Hepatocyte (in vitro differentiated cells): ENCODE data around the gene MRNIP. TPM values are rescaled to one million over a fixed set of nuclear protein-coding genes. Genes with fewer than 3 reads are reported as not detected.

Source experiments
- DNase-seq: peaks from one replicate; pipeline ENCODE4 v3.0.0-alpha.2; 2016; ENCODE audit warnings: low spot score
- H2AFZ ChIP-seq: fragments of 200-600 bp; sonication (generic); 2 replicates; pipeline ENCODE4 v1.6.0; 2016; ENCODE audit warnings: antibody characterized with exemption, mild to moderate bottlenecking
- H3K27ac ChIP-seq: fragments of 200-600 bp; sonication (generic); 2 replicates; pipeline ENCODE4 v1.5.1; 2016; ENCODE audit warnings: mild to moderate bottlenecking
- H3K27me3 ChIP-seq: fragments of 200-600 bp; sonication (generic); 2 replicates; pipeline ENCODE4 v1.6.1; 2016
- H3K36me3 ChIP-seq: fragments of 200-600 bp; sonication (generic); replicated peaks from 2 replicates; pipeline ENCODE4 v1.5.1; 2016; ENCODE audit warnings: low read depth; ENCODE audit not compliant: insufficient read depth
- H3K4me1 ChIP-seq: fragments of 200-600 bp; sonication (generic); 2 replicates; pipeline ENCODE4 v1.5.1; 2016; ENCODE audit warnings: mild to moderate bottlenecking, moderate library complexity; ENCODE audit not compliant: insufficient read depth
- H3K4me2 ChIP-seq: fragments of 200-600 bp; sonication (generic); 2 replicates; pipeline ENCODE4 v1.6.0; 2016
- H3K4me3 ChIP-seq: fragments of 200-600 bp; sonication (generic); 2 replicates; pipeline ENCODE4 v1.5.1; 2016; ENCODE audit warnings: mild to moderate bottlenecking
- H3K79me2 ChIP-seq: fragments of 200-600 bp; sonication (generic); 2 replicates; pipeline ENCODE4 v1.6.0; 2017; ENCODE audit warnings: mild to moderate bottlenecking
- H3K9me2 ChIP-seq: fragments of 200-600 bp; sonication (generic); replicated peaks from 2 replicates; pipeline ENCODE4 v1.6.0; 2017; ENCODE audit warnings: mild to moderate bottlenecking; ENCODE audit not compliant: insufficient read depth
- H3K9me3 ChIP-seq: fragments of 200-600 bp; sonication (generic); 2 replicates; pipeline ENCODE4 v1.5.1; 2016; ENCODE audit warnings: low read depth, mild to moderate bottlenecking
- H4K20me1 ChIP-seq: fragments of 200-600 bp; sonication (generic); 2 replicates; pipeline ENCODE4 v1.6.0; 2016; ENCODE audit warnings: mild to moderate bottlenecking; ENCODE audit not compliant: insufficient read depth, poor library complexity, severe bottlenecking
- CTCF ChIP-seq: fragments of 200-600 bp; sonication (generic); IDR thresholded peaks from 2 replicates; pipeline ENCODE4 v1.5.1; 2016; ENCODE audit warnings: antibody characterized with exemption, mild to moderate bottlenecking; ENCODE audit not compliant: poor library complexity
- EZH2 ChIP-seq: fragments of 200-600 bp; sonication (generic); IDR thresholded peaks from 2 replicates; pipeline ENCODE4 v1.6.1; 2016; ENCODE audit warnings: antibody characterized with exemption, mild to moderate bottlenecking, borderline replicate concordance
- EZH2phosphoT487 ChIP-seq: fragments of 200-600 bp; sonication (generic); IDR thresholded peaks from one replicate; pipeline ENCODE4 v1.6.1; 2018; ENCODE audit warnings: antibody characterized with exemption, mild to moderate bottlenecking, low read depth, moderate library complexity; ENCODE audit not compliant: unreplicated experiment, severe bottlenecking
- WGBS: methylation state at CpG from one replicate; pipeline ENCODE4 v1.1.6; 2016; ENCODE audit warnings: low lambda C conversion rate; ENCODE audit errors: missing lambda C conversion rate; 5-methylcytosine and 5-hydroxymethylcytosine counted together
- polyA plus RNA-seq: library from polyadenylated mRNA; unstranded; fragments of >200 nt; fragmentation: Nextera tagmentation; extraction: Ambion mirVana; gene quantifications from 2 replicates; pipeline ENCODE4 v1.2.1, GENCODE V29; 2016
- total RNA-seq: library from RNA; depleted of rRNA; stranded (reverse); fragments of >200 nt; gene quantifications from 2 replicates; pipeline ENCODE4 v1.2.3, GENCODE V29; 2014

Gene MRNIP
- total and polyA plus RNA-seq, 2 experiments from 2014 or later: 21.2 to 28.5 TPM

- Histone ChIP-seq H3K9me2 (no peaks in the 10 kb centered on the region), H3K4me2 (no peak overlapping the region), H3K4me1 (no peaks in the 10 kb centered on the region), H2AFZ (no peak overlapping the region), H3K27ac (no peak overlapping the region), H4K20me1 (peaks cover 33% of the 10 kb centered on the region), H3K36me3 (peaks cover 10% of the 10 kb centered on the region), H3K9me3 (no peaks in the 10 kb centered on the region), H3K79me2 (peaks cover 6% of the 10 kb centered on the region), H3K27me3 (no peaks in the 10 kb centered on the region), H3K4me3 (no peak overlapping the region)
- DNase-seq: no peak
- TF ChIP-seq EZH2phosphoT487: no peak
- TF ChIP-seq CTCF: no peak
- no peak for TF ChIP-seq EZH2
- 85% methylated on average over 8 of the region's 8 CpGs for WGBS
Observed at GRCh38 chr5:179834120-179834519, 24.5 kb downstream of the MRNIP start.

DNA sequence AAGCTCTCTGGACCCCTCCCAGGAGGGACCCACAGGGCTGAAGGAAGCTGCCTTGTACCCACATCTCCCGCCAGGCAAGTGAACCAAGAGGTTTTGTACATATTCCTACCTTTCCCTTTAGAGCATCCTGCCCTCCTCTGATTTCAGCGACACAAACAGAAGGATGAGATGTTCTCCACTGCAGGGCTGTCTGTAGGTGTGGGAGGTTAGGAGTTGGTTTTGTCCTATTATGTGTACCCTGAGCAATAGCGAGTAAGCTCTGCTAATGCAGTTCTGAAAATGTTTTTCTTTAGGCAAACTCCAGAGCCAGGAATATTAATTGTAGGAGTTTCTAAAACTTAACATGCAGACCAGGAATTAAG lies 24.9 kb downstream of the MRNIP start:
- TF ChIP-seq CTCF: no peak
- TF ChIP-seq EZH2phosphoT487: no peak
- no peak for TF ChIP-seq EZH2
- Histone ChIP-seq H3K36me3 (peaks cover 10% of the 10 kb centered on the region), H3K27me3 (no peaks in the 10 kb centered on the region), H3K79me2 (peaks cover 9% of the 10 kb centered on the region), H3K4me3 (no peak overlapping the region), H2AFZ (no peak overlapping the region), H3K9me3 (no peaks in the 10 kb centered on the region), H3K4me2 (no peak overlapping the region), H3K27ac (no peak overlapping the region), H4K20me1 (peaks cover 34% of the 10 kb centered on the region), H3K4me1 (no peaks in the 10 kb centered on the region), H3K9me2 (no peaks in the 10 kb centered on the region)
- 97% methylated on average over 3 of the region's 3 CpGs for WGBS
- DNase-seq: no peak

- TF ChIP-seq EZH2 (no peak), EZH2phosphoT487 (no peak), CTCF (no peak)
- DNase-seq: no peak
- H3K79me2 ChIP-seq: peaks cover 12% of the 10 kb centered on the region
- H3K9me3 ChIP-seq: no peaks in the 10 kb centered on the region
- peaks cover 10% of the 10 kb centered on the region for H3K36me3 ChIP-seq
- H2AFZ ChIP-seq: no peak overlapping the region
- H3K27me3 ChIP-seq: no peaks in the 10 kb centered on the region
- no peak overlapping the region for H3K4me2 ChIP-seq
- H3K9me2 ChIP-seq: no peaks in the 10 kb centered on the region
- peaks cover 39% of the 10 kb centered on the region for H4K20me1 ChIP-seq
- no peak overlapping the region for H3K4me3 ChIP-seq
- H3K27ac ChIP-seq: no peak overlapping the region
- H3K4me1 ChIP-seq: no peaks in the 10 kb centered on the region
- 90% methylated on average over 23 of the region's 23 CpGs for WGBS
Observed at GRCh38 chr5:179833056-179833708, 25.4 kb downstream of the MRNIP start.
